Ishikawa (cell line): ENCODE results near the gene MELTF.

ENCODE experiments used
- CEBPB ChIP-seq: IDR thresholded peaks from 2 replicates; pipeline ENCODE4 v1.6.1; 2012
- CREB1 ChIP-seq: IDR thresholded peaks from 2 replicates; pipeline ENCODE4 v1.6.1; 2012; ENCODE audit warnings: low read depth
- EGR1 ChIP-seq: IDR thresholded peaks from 2 replicates; pipeline ENCODE4 v1.6.1; 2012
- EP300 ChIP-seq: IDR thresholded peaks from 2 replicates; pipeline ENCODE4 v1.6.1; 2012; ENCODE audit warnings: borderline replicate concordance
- FOXM1 ChIP-seq: IDR thresholded peaks from 2 replicates; pipeline ENCODE4 v1.6.1; 2012; ENCODE audit warnings: low read depth, borderline replicate concordance
- MAX ChIP-seq: IDR thresholded peaks from 2 replicates; pipeline ENCODE4 v1.6.1; 2012
- NFIC ChIP-seq: IDR thresholded peaks from 2 replicates; pipeline ENCODE4 v1.6.1; 2012
- RAD21 ChIP-seq: IDR thresholded peaks from 2 replicates; pipeline ENCODE4 v1.6.1; 2012; ENCODE audit warnings: low read depth
- TAF1 ChIP-seq: IDR thresholded peaks from 2 replicates; pipeline ENCODE4 v1.6.1; 2012; ENCODE audit warnings: low read depth, mild to moderate bottlenecking
- TCF12 ChIP-seq: IDR thresholded peaks from 2 replicates; pipeline ENCODE4 v1.6.1; 2012; ENCODE audit warnings: low read depth
- TEAD4 ChIP-seq: IDR thresholded peaks from 2 replicates; pipeline ENCODE4 v1.6.1; 2012
- YY1 ChIP-seq: IDR thresholded peaks from 2 replicates; pipeline ENCODE4 v1.6.1; 2012; ENCODE audit warnings: low read depth
- ZBTB7A ChIP-seq: IDR thresholded peaks from 2 replicates; pipeline ENCODE4 v1.6.1; 2012; ENCODE audit warnings: low read depth
- TF ChIP-seq, protein P1 (sequence below): IDR thresholded peaks from 2 replicates; pipeline ENCODE4 v1.6.1; 2012; ENCODE audit warnings: low read depth, mild to moderate bottlenecking
- TF ChIP-seq, protein P2 (sequence below): IDR thresholded peaks from 2 replicates; pipeline ENCODE4 v1.6.1; 2012

MELTF gene

GRCh38 chr3:197029511-197030167, at the start of gene MELTF:
Gene MELTF (minus strand): TSS chr3:197029817. CDS start chr3:197029702, 115 bp downstream.
- peak; percentile 6; the same call in 1 of the 2 replicates for TF ChIP-seq MAX
- peak; percentile 56; the same call in 1 of the 2 replicates for TF ChIP-seq RAD21
- TF ChIP-seq TAF1: peak; percentile 45; the same call in 1 of the 2 replicates
- TF ChIP-seq, protein P1, sequence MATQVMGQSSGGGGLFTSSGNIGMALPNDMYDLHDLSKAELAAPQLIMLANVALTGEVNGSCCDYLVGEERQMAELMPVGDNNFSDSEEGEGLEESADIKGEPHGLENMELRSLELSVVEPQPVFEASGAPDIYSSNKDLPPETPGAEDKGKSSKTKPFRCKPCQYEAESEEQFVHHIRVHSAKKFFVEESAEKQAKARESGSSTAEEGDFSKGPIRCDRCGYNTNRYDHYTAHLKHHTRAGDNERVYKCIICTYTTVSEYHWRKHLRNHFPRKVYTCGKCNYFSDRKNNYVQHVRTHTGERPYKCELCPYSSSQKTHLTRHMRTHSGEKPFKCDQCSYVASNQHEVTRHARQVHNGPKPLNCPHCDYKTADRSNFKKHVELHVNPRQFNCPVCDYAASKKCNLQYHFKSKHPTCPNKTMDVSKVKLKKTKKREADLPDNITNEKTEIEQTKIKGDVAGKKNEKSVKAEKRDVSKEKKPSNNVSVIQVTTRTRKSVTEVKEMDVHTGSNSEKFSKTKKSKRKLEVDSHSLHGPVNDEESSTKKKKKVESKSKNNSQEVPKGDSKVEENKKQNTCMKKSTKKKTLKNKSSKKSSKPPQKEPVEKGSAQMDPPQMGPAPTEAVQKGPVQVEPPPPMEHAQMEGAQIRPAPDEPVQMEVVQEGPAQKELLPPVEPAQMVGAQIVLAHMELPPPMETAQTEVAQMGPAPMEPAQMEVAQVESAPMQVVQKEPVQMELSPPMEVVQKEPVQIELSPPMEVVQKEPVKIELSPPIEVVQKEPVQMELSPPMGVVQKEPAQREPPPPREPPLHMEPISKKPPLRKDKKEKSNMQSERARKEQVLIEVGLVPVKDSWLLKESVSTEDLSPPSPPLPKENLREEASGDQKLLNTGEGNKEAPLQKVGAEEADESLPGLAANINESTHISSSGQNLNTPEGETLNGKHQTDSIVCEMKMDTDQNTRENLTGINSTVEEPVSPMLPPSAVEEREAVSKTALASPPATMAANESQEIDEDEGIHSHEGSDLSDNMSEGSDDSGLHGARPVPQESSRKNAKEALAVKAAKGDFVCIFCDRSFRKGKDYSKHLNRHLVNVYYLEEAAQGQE: no peak
- no peak for TF ChIP-seq NFIC
- peak; percentile 71 for TF ChIP-seq ZBTB7A
- TF ChIP-seq TEAD4: 0 out of 2 replicates have a peak, but pooled peaks have one; percentile 29
- TF ChIP-seq EP300: 0 out of 2 replicates have a peak, but pooled peaks have one; percentile 15
- TF ChIP-seq CEBPB: no peak
- TF ChIP-seq, protein P2, sequence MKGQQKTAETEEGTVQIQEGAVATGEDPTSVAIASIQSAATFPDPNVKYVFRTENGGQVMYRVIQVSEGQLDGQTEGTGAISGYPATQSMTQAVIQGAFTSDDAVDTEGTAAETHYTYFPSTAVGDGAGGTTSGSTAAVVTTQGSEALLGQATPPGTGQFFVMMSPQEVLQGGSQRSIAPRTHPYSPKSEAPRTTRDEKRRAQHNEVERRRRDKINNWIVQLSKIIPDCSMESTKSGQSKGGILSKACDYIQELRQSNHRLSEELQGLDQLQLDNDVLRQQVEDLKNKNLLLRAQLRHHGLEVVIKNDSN: no peak
- TF ChIP-seq TCF12: no peak; the same call in 1 of the 2 replicates
- TF ChIP-seq CREB1: no peak
- TF ChIP-seq FOXM1: no peak
- TF ChIP-seq EGR1: no peak
- no peak for TF ChIP-seq YY1

DNA sequence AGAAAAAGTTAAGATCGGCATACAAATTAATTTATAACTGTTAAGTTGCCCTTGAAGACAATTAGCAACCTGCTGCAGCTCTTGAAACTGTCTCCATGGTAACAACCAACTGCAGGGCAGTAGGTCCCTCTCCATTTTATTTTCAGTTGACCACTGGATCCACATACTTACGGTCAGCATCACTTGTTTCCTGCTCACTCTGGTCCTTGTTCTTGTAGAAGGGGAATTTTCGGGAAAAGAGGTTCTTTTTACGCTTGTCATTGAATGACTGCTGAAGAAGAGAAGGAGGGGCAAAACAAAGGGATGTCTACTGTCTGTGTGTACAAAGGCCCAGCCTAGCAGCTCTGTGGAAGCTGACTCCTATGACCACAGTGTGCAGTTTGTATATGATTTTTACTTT, 46.8 kb upstream of the MELTF start:
- TF ChIP-seq, protein P2: no peak
- no peak for TF ChIP-seq NFIC
- TF ChIP-seq TCF12: no peak
- no peak for TF ChIP-seq MAX
- TF ChIP-seq ZBTB7A: no peak

GRCh38 chr3:197068077-197068476, 38.5 kb upstream of the MELTF start:
- TF ChIP-seq RAD21 (no peak), EP300 (no peak), ZBTB7A (no peak), FOXM1 (no peak), EGR1 (no peak), CREB1 (no peak), MAX (no peak), TCF12 (no peak), TAF1 (no peak), NFIC (no peak), YY1 (no peak), CEBPB (no peak), TEAD4 (no peak)
- TF ChIP-seq, protein P2: no peak

DNA sequence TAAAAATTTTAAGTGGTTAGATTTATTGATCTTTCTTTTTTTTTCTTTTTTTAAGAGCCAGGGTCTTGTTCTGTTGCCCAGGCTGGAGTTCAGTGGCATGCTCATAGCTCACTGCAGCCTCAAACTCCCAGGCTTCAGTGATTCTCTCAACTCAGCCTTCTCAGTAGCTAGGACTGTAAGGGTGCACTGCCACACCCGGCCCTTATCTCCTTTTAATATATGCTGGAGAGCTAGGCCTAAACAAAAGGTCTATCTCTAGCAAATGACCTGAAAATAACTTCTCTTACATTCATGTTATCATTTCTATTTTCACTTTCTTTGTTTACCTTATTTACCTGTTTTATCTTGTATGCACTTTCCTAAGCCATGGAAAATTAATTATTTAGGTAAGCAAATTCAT, 35.2 kb upstream of the MELTF start:
- TF ChIP-seq MAX: no peak
- no peak for TF ChIP-seq EP300
- TF ChIP-seq TEAD4: no peak
- no peak for TF ChIP-seq TAF1
- TF ChIP-seq, protein P2: no peak
- TF ChIP-seq CEBPB: no peak
- TF ChIP-seq CREB1: no peak
- TF ChIP-seq ZBTB7A: no peak
- no peak for TF ChIP-seq EGR1
- no peak for TF ChIP-seq YY1
- TF ChIP-seq FOXM1: no peak
- TF ChIP-seq TCF12: no peak
- no peak for TF ChIP-seq NFIC
- TF ChIP-seq RAD21: no peak

DNA sequence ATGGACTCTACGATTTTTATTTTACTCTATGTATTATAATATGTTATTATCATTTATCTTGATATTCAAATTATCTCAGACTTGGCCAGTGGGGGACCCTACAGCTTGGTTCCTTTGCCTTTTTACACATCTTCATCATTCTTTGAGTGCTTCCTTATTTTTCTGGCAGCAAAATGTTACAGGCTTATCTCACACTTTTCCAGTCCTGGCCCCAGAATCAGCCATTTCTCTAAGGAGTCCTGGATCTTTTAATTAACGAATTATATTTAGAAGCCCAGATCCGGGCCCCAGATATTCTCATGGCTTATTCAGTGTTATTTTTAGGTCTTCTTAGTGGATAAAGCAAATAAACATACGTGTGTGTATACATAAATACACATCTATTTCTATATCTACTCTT, 32.8 kb upstream of the MELTF start:
- TF ChIP-seq YY1 (no peak), ZBTB7A (no peak), EGR1 (no peak), RAD21 (no peak), EP300 (no peak), NFIC (no peak), FOXM1 (no peak), CEBPB (no peak), CREB1 (no peak), TCF12 (no peak), MAX (no peak), TEAD4 (no peak), TAF1 (no peak)
- TF ChIP-seq, protein P1: no peak
- TF ChIP-seq, protein P2: no peak
